ENCODE data around the gene PKIG. TPM values are rescaled to one million over a fixed set of nuclear protein-coding genes. Genes with fewer than 3 reads are reported as not detected.

Gene PKIG
- polyA plus RNA-seq, 1 donor (not counting 4 experiments of a cell fraction or from before 2014, with no cell fraction given), result 6.6 TPM

- H3K27ac ChIP-seq (ENCODE audit: control insufficient read depth, insufficient read depth, low read length), result peak overlapping the region; percentile 26
- no peaks in the 10 kb centered on the region for H3K79me2 ChIP-seq (ENCODE audit: control insufficient read depth, insufficient read depth, low read length)
- no peak for DNase-seq (ENCODE audit: low read depth, low spot score)
- peaks cover 0 to 1% of the 10 kb centered on the region in 2 experiments for H3K36me3 ChIP-seq (ENCODE audit: control insufficient read depth in 2 of 2, extremely low read depth in 1 of 2, insufficient read depth in 2 of 2, low read length in 2 of 2)
- no peaks in the 10 kb centered on the region for H3K27me3 ChIP-seq (ENCODE audit: control insufficient read depth, extremely low read depth, insufficient read depth, low read length)
- peaks cover 6% of the 10 kb centered on the region for H3K9me1 ChIP-seq (ENCODE audit: control insufficient read depth, extremely low read depth, insufficient read depth, low read length)
- H3K9me3 ChIP-seq (ENCODE audit: control insufficient read depth, low read depth, low read length), result peaks cover 3% of the 10 kb centered on the region
- FAIRE-seq, result no peak
- H3K9ac ChIP-seq (ENCODE audit: control insufficient read depth, extremely low read depth, insufficient read depth, low read length), result no peak overlapping the region
- no peak overlapping the region for H3K4me2 ChIP-seq (ENCODE audit: control insufficient read depth, extremely low read depth, insufficient read depth, low read depth, low read length)
- peaks cover 38% of the 10 kb centered on the region for H3K4me1 ChIP-seq (ENCODE audit: control insufficient read depth, extremely low read depth, insufficient read depth, low read length)
- TF ChIP-seq EZH2 (IDR thresholded peaks at IDR 0.05; ENCODE audit: low read length) (no peak), CTCF (optimal IDR thresholded peaks at IDR 0.05 in 1 of 3, IDR thresholded peaks at IDR 0.05 in 1 of 3, conservative IDR thresholded peaks at IDR 0.05 in 1 of 3; ENCODE audit: extremely low read depth in 1 of 3, insufficient read depth in 2 of 3, low read length in 3 of 3) (no peak)
- dilution Hi-C loops (cut with MboI; ENCODE audit: extremely low pct_ligation_motif_present, low sequenced_read_pairs), result no loop called here
- H3K4me3 ChIP-seq (ENCODE audit: control insufficient read depth in 2 of 3, extremely low read depth in 1 of 3, insufficient read depth in 2 of 3, low read depth in 1 of 3, low read length in 3 of 3), result no peak overlapping the region
- peak overlapping the region; percentile 46 for H2AFZ ChIP-seq (ENCODE audit: control insufficient read depth, low read length)
- H4K20me1 ChIP-seq (ENCODE audit: control insufficient read depth, extremely low read depth, insufficient read depth, low read length), result no peaks in the 10 kb centered on the region
These were observed 58.9 kb downstream of the PKIG start for GRCh38 chr20:44641325-44641724.

GRCh38 chr20:44642203-44643153 lies 60.1 kb downstream of the PKIG start:
- no peaks in the 10 kb centered on the region for H3K79me2 ChIP-seq (ENCODE audit: control insufficient read depth, insufficient read depth, low read length)
- FAIRE-seq (no peak), DNase-seq (ENCODE audit: low read depth, low spot score) (no peak)
- H3K9me3 ChIP-seq (ENCODE audit: control insufficient read depth, low read depth, low read length), result peaks cover 3% of the 10 kb centered on the region
- no peaks in the 10 kb centered on the region for H4K20me1 ChIP-seq (ENCODE audit: control insufficient read depth, extremely low read depth, insufficient read depth, low read length)
- H3K9me1 ChIP-seq (ENCODE audit: control insufficient read depth, extremely low read depth, insufficient read depth, low read length), result peaks cover 6% of the 10 kb centered on the region
- no peak overlapping the region for H3K4me3 ChIP-seq (ENCODE audit: control insufficient read depth in 2 of 3, extremely low read depth in 1 of 3, insufficient read depth in 2 of 3, low read depth in 1 of 3, low read length in 3 of 3)
- H3K4me1 ChIP-seq (ENCODE audit: control insufficient read depth, extremely low read depth, insufficient read depth, low read length), result peaks cover 41% of the 10 kb centered on the region
- H3K36me3 ChIP-seq (ENCODE audit: control insufficient read depth in 2 of 2, extremely low read depth in 1 of 2, insufficient read depth in 2 of 2, low read length in 2 of 2), result peaks cover 0 to 1% of the 10 kb centered on the region in 2 experiments
- H3K4me2 ChIP-seq (ENCODE audit: control insufficient read depth, extremely low read depth, insufficient read depth, low read depth, low read length), result peak overlapping the region; percentile 81
- H3K9ac ChIP-seq (ENCODE audit: control insufficient read depth, extremely low read depth, insufficient read depth, low read length), result peak overlapping the region; percentile 54
- dilution Hi-C loops (cut with MboI; ENCODE audit: extremely low pct_ligation_motif_present, low sequenced_read_pairs), result no loop called here
- peak overlapping the region; percentile 77 for H2AFZ ChIP-seq (ENCODE audit: control insufficient read depth, low read length)
- peak overlapping the region; percentile 88 for H3K27ac ChIP-seq (ENCODE audit: control insufficient read depth, insufficient read depth, low read length)
- peak; percentile 28 to 40 (median 31) for TF ChIP-seq CTCF (optimal IDR thresholded peaks at IDR 0.05 in 1 of 3, IDR thresholded peaks at IDR 0.05 in 1 of 3, conservative IDR thresholded peaks at IDR 0.05 in 1 of 3; ENCODE audit: extremely low read depth in 1 of 3, insufficient read depth in 2 of 3, low read length in 3 of 3)
- TF ChIP-seq EZH2 (IDR thresholded peaks at IDR 0.05; ENCODE audit: low read length), result no peak
- no peaks in the 10 kb centered on the region for H3K27me3 ChIP-seq (ENCODE audit: control insufficient read depth, extremely low read depth, insufficient read depth, low read length)
